K562 (cell line): ENCODE measurements around the gene ZNF627. TPM values are rescaled to one million over a fixed set of nuclear protein-coding genes. Genes with fewer than 3 reads are reported as not detected.

Experiments used
- BHLHE40 ChIP-seq: IDR thresholded peaks from 2 replicates; pipeline ENCODE4 v1.6.1; 2011; ENCODE audit warnings: low read length, improper control_type of control experiment
- CREM ChIP-seq: IDR thresholded peaks from 2 replicates; pipeline ENCODE4 v1.6.1; 2014; ENCODE audit warnings: antibody characterized with exemption, low read depth
- CXXC5 ChIP-seq: fragments of 250-450 bp; sonication (Bioruptor Pico); IDR thresholded peaks from 2 replicates; pipeline ENCODE4 v1.8.0; 2022; ENCODE audit warnings: inconsistent platforms, mild to moderate bottlenecking, moderate library complexity
- DPF2 ChIP-seq: fragments of 450-650 bp; IDR thresholded peaks from 2 replicates; pipeline ENCODE4 v1.6.1; 2016
- NR3C1 ChIP-seq: sonication (generic); formaldehyde crosslinking; IDR thresholded peaks from 2 replicates; pipeline ENCODE4 v1.8.1; 2022; ENCODE audit warnings: missing genetic modification reagents
- POLR2H ChIP-seq: IDR thresholded peaks from 2 replicates; pipeline ENCODE4 v1.6.1; 2016; ENCODE audit warnings: missing genetic modification characterization, low read depth, mild to moderate bottlenecking, control low read depth, missing compliant biosample characterization, moderate library complexity
- RAD21 ChIP-seq, 2 experiments: fragments of 250-450 bp in 1 of 2; fragments of 450-650 bp in 1 of 2; sonication (Bioruptor Pico) in 1 of 2; formaldehyde crosslinking in 1 of 2; IDR thresholded peaks in 1 of 2; conservative IDR thresholded peaks in 1 of 2; 2 replicates each; pipeline versions ENCODE4 v1.4.0 to v1.8.0; 2020 to 2022; ENCODE audit warnings: mild to moderate bottlenecking in 2 of 2, moderate library complexity in 1 of 2
- RAD51 ChIP-seq: fragments of 450-650 bp; IDR thresholded peaks from 2 replicates; pipeline ENCODE4 v1.7.1; 2016; ENCODE audit warnings: low read depth, mild to moderate bottlenecking, borderline replicate concordance
- SOX6 ChIP-seq: fragments of 450-650 bp; IDR thresholded peaks from 2 replicates; pipeline ENCODE4 v1.6.1; 2014; ENCODE audit warnings: mild to moderate bottlenecking
- TAF7 ChIP-seq: fragments of 450-650 bp; IDR thresholded peaks from 2 replicates; pipeline ENCODE4 v1.6.1; 2016; ENCODE audit warnings: missing genetic modification characterization, missing compliant biosample characterization
- YY1 ChIP-seq, 3 experiments: IDR thresholded peaks; 2 replicates each; pipeline ENCODE4 v1.6.1; 2011; ENCODE audit warnings: low read length in 2 of 3, mild to moderate bottlenecking in 2 of 3, moderate library complexity in 2 of 3, borderline replicate concordance in 1 of 3, control low read depth in 1 of 3, low read depth in 1 of 3; ENCODE audit not compliant: insufficient read depth in 3 of 3, insufficient replicate concordance in 2 of 3, control insufficient read depth in 1 of 3, insufficient read length in 1 of 3; ENCODE audit errors: extremely low read depth in 1 of 3
- ZBTB1 ChIP-seq: sonication (generic); formaldehyde crosslinking; IDR thresholded peaks from 2 replicates; pipeline ENCODE4 v1.8.1; 2023; ENCODE audit warnings: missing genetic modification reagents, low read depth, mild to moderate bottlenecking, borderline replicate concordance
- ZEB2 ChIP-seq: fragments of 450-650 bp; IDR thresholded peaks from 2 replicates; pipeline ENCODE4 v1.6.1; 2016
- ZNF3 ChIP-seq: fragments of 250-450 bp; sonication (Bioruptor Pico); IDR thresholded peaks from 2 replicates; pipeline ENCODE4 v1.5.0; 2021; ENCODE audit warnings: mild to moderate bottlenecking, moderate library complexity
- ZNF696 ChIP-seq: fragments of 250-450 bp; sonication (Bioruptor Pico); conservative IDR thresholded peaks from 2 replicates; pipeline ENCODE4 v1.4.0; 2020; ENCODE audit warnings: mild to moderate bottlenecking, moderate library complexity
- polyA plus RNA-seq, 8 experiments: library from polyadenylated mRNA; depleted of rRNA in 4 of 8; stranded (reverse) in 5 of 8; unstranded in 3 of 8; fragments of >200 nt; fragmentation: Nextera tagmentation in 2 of 8; fragmentation: Illumina TruSeq in 1 of 8; extraction: Ambion mirVana in 2 of 8; extraction: Trizol in 1 of 8; gene quantifications; 2 replicates each; pipeline versions ENCODE4 v1.2.1 to v1.2.3, GENCODE V29; 2011 to 2014; ENCODE audit warnings: inconsistent platforms in 1 of 8, missing spikeins in 1 of 8
- total RNA-seq, 7 experiments: library from RNA; depleted of rRNA in 6 of 7; stranded (reverse); fragments of >200 nt in 6 of 7; fragmentation: Illumina TruSeq in 2 of 7; extraction: Trizol in 2 of 7; gene quantifications; 2 replicates each; pipeline versions ENCODE4 v1.2.1 to v1.2.3, GENCODE V29; 2011 to 2021; ENCODE audit warnings: low replicate concordance in 1 of 7
- TF ChIP-seq, protein P1 (sequence below): sonication (generic); formaldehyde crosslinking; IDR thresholded peaks from 2 replicates; pipeline ENCODE4 v1.8.1; 2023; ENCODE audit warnings: mild to moderate bottlenecking, missing genetic modification reagents
- TF ChIP-seq, protein P2 (sequence below): sonication (generic); formaldehyde crosslinking; IDR thresholded peaks from 2 replicates; pipeline ENCODE4 v1.8.0; 2022; ENCODE audit warnings: mild to moderate bottlenecking, low read depth, missing genetic modification reagents
- TF ChIP-seq, protein P3 (sequence below): fragments of 450-650 bp; IDR thresholded peaks from 2 replicates; pipeline ENCODE4 v1.6.1; 2018; ENCODE audit warnings: mild to moderate bottlenecking, low read depth; ENCODE audit not compliant: partially characterized antibody
- TF ChIP-seq, protein P4 (sequence below): IDR thresholded peaks from 2 replicates; pipeline ENCODE4 v1.6.1; 2012; ENCODE audit warnings: low read depth, low read length, improper control_type of control experiment, borderline replicate concordance
- TF ChIP-seq, protein P5 (sequence below): fragments of 450-650 bp; conservative IDR thresholded peaks from 2 replicates; pipeline ENCODE4 v1.6.1; 2016; ENCODE audit warnings: missing genetic modification characterization, low read depth, mild to moderate bottlenecking, missing compliant biosample characterization, moderate library complexity

The ZNF627 gene
- total and polyA plus RNA-seq, 9 of the 15 experiments (the other 6 are each of a cell fraction or from before 2014, with no cell fraction given): 6.4 to 19.9 (median 10.6) TPM

DNA sequence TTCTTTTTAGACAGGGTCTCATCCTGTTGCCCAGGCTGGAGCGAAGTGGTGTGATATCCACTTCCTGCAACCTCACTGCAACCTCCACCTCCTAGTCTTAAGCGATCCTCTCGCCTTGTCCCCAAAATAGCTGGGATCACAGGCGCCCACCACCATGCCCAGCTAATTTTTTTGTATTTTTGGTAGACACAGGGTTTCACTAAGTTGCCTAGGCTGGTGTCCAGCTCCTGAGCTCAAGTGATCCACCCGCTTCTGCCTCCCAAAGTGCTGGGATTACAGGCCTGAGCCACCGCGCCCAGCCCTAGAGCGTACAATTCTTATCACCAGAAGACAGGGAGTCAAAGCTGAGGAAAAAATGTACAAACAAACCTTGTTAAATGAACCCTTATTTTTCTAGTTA, 33.8 kb upstream of the ZNF627 start (continued):
- no peak for TF ChIP-seq BHLHE40
- TF ChIP-seq ZEB2: no peak
- TF ChIP-seq, protein P1, sequence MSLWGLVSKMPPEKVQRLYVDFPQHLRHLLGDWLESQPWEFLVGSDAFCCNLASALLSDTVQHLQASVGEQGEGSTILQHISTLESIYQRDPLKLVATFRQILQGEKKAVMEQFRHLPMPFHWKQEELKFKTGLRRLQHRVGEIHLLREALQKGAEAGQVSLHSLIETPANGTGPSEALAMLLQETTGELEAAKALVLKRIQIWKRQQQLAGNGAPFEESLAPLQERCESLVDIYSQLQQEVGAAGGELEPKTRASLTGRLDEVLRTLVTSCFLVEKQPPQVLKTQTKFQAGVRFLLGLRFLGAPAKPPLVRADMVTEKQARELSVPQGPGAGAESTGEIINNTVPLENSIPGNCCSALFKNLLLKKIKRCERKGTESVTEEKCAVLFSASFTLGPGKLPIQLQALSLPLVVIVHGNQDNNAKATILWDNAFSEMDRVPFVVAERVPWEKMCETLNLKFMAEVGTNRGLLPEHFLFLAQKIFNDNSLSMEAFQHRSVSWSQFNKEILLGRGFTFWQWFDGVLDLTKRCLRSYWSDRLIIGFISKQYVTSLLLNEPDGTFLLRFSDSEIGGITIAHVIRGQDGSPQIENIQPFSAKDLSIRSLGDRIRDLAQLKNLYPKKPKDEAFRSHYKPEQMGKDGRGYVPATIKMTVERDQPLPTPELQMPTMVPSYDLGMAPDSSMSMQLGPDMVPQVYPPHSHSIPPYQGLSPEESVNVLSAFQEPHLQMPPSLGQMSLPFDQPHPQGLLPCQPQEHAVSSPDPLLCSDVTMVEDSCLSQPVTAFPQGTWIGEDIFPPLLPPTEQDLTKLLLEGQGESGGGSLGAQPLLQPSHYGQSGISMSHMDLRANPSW (CRISPR knock-in tag): no peak
- TF ChIP-seq, protein P2, sequence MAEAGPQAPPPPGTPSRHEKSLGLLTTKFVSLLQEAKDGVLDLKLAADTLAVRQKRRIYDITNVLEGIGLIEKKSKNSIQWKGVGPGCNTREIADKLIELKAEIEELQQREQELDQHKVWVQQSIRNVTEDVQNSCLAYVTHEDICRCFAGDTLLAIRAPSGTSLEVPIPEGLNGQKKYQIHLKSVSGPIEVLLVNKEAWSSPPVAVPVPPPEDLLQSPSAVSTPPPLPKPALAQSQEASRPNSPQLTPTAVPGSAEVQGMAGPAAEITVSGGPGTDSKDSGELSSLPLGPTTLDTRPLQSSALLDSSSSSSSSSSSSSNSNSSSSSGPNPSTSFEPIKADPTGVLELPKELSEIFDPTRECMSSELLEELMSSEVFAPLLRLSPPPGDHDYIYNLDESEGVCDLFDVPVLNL: no peak
- TF ChIP-seq DPF2: peak; percentile 72; the same call in 1 of the 2 replicates
- no peak for TF ChIP-seq ZBTB1 (CRISPR knock-in tag)
- TF ChIP-seq, protein P3, sequence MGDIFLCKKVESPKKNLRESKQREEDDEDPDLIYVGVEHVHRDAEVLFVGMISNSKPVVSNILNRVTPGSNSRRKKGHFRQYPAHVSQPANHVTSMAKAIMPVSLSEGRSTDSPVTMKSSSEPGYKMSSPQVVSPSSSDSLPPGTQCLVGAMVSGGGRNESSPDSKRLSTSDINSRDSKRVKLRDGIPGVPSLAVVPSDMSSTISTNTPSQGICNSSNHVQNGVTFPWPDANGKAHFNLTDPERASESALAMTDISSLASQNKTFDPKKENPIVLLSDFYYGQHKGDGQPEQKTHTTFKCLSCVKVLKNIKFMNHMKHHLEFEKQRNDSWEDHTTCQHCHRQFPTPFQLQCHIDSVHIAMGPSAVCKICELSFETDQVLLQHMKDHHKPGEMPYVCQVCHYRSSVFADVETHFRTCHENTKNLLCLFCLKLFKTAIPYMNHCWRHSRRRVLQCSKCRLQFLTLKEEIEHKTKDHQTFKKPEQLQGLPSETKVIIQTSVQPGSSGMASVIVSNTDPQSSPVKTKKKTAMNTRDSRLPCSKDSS: no peak
- TF ChIP-seq RAD21 (CRISPR knock-in tag; conservative IDR thresholded peaks at IDR 0.05 in 1 of 2, IDR thresholded peaks at IDR 0.05 in 1 of 2): no peak
- TF ChIP-seq, protein P4, sequence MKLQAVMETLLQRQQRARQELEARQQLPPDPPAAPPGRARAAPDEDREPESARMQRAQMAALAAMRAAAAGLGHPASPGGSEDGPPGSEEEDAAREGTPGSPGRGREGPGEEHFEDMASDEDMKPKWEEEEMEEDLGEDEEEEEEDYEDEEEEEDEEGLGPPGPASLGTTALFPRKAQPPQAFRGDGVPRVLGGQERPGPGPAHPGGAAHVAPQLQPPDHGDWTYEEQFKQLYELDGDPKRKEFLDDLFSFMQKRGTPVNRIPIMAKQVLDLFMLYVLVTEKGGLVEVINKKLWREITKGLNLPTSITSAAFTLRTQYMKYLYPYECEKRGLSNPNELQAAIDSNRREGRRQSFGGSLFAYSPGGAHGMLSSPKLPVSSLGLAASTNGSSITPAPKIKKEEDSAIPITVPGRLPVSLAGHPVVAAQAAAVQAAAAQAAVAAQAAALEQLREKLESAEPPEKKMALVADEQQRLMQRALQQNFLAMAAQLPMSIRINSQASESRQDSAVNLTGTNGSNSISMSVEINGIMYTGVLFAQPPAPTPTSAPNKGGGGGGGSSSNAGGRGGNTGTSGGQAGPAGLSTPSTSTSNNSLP: no peak
- TF ChIP-seq, protein P5, sequence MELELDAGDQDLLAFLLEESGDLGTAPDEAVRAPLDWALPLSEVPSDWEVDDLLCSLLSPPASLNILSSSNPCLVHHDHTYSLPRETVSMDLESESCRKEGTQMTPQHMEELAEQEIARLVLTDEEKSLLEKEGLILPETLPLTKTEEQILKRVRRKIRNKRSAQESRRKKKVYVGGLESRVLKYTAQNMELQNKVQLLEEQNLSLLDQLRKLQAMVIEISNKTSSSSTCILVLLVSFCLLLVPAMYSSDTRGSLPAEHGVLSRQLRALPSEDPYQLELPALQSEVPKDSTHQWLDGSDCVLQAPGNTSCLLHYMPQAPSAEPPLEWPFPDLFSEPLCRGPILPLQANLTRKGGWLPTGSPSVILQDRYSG (tag): 0 out of 2 replicates have a peak, but pooled peaks have one; percentile 35
- no peak for TF ChIP-seq ZNF3 (CRISPR knock-in tag)
- TF ChIP-seq YY1 (IDR thresholded peaks at IDR 0.05; ENCODE audit: borderline replicate concordance in 1 of 3, control insufficient read depth in 1 of 3, extremely low read depth in 1 of 3, insufficient read depth in 3 of 3, insufficient read length in 1 of 3, insufficient replicate concordance in 2 of 3, low read depth in 1 of 3, low read length in 2 of 3): no peak
- no peak for TF ChIP-seq ZNF696
- TF ChIP-seq TAF7 (tag): peak; percentile 44; the same call in 1 of the 2 replicates
- no peak for TF ChIP-seq NR3C1 (CRISPR knock-in tag)
- TF ChIP-seq CXXC5 (CRISPR knock-in tag): peak; percentile 57; the same call in 1 of the 2 replicates
- no peak for TF ChIP-seq POLR2H (tag)
- 0 out of 2 replicates have a peak, but pooled peaks have one; percentile 13 for TF ChIP-seq CREM
- no peak for TF ChIP-seq SOX6
- TF ChIP-seq RAD51: no peak
